TTC549 (cell line): ENCODE results near the gene IPO7.

Source experiments
- FAIRE-seq: peaks from 2 replicates; lab custom pipeline; 2012; peaks lifted over from hg19 to GRCh38; lab: Jason Lieb, UNC

The IPO7 gene

DNA sequence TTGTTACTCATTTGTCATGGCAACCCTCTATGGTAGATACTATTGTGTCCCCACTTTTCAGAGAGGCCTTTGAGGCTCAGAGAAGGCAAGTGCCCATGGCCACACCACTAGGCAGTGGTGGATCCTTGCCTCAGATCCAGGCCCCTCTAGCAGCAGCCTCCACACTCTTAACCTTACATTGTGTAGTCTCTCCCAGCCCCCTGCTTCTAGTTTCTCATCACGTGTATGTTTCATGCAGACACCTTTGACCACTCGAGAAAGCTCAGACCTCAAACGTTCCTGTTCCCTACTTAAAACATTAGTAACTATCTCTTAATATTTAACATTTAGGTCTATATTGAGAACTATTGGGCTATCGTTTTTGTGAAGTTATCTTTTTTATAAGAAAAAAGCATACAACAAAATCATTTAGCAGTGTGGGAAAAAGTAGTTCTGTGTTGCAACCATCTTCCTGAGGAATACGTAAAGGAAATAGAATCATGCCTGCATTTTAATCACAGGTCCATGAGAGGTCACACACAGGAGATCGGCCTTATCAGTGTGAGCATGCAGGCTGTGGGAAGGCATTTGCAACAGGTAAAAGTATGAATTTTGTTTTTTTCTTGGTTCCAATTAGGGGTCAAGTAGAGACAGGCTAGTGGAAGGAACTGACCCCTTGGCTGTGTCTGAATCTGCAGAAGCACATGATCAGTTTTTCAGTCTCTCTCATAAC is 111.5 kb downstream of the IPO7 start:
- no peak for FAIRE-seq
